Keratinocyte (primary cell): ENCODE measurements around the gene HES3.

Experiments used
- EZH2 ChIP-seq: IDR thresholded peaks from one replicate; pipeline ENCODE4 v1.6.1; 2012; ENCODE audit warnings: inconsistent platforms, mild to moderate bottlenecking, low read length, moderate library complexity
- TF ChIP-seq, protein P1 (sequence below), 3 experiments: IDR thresholded peaks in 1 of 3; conservative IDR thresholded peaks in 1 of 3; optimal IDR thresholded peaks in 1 of 3; 2 replicates in 2 of 3; 3 replicates in 1 of 3; pipeline versions ENCODE3 to v1.5.1; 2011; ENCODE audit warnings: low read length in 3 of 3, mild to moderate bottlenecking in 3 of 3, moderate library complexity in 2 of 3, control low read depth in 1 of 3, inconsistent platforms in 1 of 3; ENCODE audit not compliant: insufficient read depth in 2 of 3; ENCODE audit errors: extremely low read depth in 1 of 3

DNA sequence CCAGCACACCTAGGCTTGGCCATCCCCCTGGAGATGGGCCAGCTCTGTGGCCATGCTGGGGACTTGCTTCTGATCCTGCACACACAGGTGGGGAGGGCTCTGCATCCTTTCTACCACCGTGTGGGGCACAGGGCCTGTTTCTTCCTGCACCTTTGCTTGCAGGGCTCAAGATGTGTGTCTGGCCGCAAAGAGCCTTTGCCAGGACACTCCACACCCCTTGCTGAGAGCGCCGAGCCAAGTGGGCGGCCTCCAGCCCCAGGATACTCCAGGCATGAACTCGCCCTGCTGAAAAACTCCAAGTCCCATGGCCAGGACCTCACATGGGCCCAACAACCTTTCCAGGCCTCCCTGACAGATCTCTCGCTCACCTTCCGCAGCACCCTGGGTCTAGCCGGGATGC, 28.5 kb downstream of the HES3 start:
- TF ChIP-seq, protein P1, sequence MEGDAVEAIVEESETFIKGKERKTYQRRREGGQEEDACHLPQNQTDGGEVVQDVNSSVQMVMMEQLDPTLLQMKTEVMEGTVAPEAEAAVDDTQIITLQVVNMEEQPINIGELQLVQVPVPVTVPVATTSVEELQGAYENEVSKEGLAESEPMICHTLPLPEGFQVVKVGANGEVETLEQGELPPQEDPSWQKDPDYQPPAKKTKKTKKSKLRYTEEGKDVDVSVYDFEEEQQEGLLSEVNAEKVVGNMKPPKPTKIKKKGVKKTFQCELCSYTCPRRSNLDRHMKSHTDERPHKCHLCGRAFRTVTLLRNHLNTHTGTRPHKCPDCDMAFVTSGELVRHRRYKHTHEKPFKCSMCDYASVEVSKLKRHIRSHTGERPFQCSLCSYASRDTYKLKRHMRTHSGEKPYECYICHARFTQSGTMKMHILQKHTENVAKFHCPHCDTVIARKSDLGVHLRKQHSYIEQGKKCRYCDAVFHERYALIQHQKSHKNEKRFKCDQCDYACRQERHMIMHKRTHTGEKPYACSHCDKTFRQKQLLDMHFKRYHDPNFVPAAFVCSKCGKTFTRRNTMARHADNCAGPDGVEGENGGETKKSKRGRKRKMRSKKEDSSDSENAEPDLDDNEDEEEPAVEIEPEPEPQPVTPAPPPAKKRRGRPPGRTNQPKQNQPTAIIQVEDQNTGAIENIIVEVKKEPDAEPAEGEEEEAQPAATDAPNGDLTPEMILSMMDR (optimal IDR thresholded peaks at IDR 0.05 in 1 of 3, IDR thresholded peaks at IDR 0.05 in 1 of 3, conservative IDR thresholded peaks at IDR 0.05 in 1 of 3; ENCODE audit: extremely low read depth in 1 of 3, insufficient read depth in 2 of 3, low read length in 3 of 3): no peak
- TF ChIP-seq EZH2: no peak
